H54 (cell line): ENCODE data around the gene ECHS1.
"Not testable (repeated sequence)": the region's sequence is repeated elsewhere in the genome, so short reads cannot be mapped to it uniquely, and the experiment has no call there.

Source experiments
- DNase-seq: peaks from one replicate; pipeline ENCODE4 v3.0.0; 2011; ENCODE audit warnings: low spot score, mixed read lengths; ENCODE audit not compliant: insufficient read length
- FAIRE-seq: peaks from 3 replicates; lab custom pipeline; 2011; peaks lifted over from hg19 to GRCh38; lab: Jason Lieb, UNC
- POLR2A ChIP-seq: IDR thresholded peaks from 2 replicates; pipeline ENCODE4 v1.6.1; 2011; ENCODE audit warnings: low read depth, mild to moderate bottlenecking, low read length

ECHS1 gene

DNA sequence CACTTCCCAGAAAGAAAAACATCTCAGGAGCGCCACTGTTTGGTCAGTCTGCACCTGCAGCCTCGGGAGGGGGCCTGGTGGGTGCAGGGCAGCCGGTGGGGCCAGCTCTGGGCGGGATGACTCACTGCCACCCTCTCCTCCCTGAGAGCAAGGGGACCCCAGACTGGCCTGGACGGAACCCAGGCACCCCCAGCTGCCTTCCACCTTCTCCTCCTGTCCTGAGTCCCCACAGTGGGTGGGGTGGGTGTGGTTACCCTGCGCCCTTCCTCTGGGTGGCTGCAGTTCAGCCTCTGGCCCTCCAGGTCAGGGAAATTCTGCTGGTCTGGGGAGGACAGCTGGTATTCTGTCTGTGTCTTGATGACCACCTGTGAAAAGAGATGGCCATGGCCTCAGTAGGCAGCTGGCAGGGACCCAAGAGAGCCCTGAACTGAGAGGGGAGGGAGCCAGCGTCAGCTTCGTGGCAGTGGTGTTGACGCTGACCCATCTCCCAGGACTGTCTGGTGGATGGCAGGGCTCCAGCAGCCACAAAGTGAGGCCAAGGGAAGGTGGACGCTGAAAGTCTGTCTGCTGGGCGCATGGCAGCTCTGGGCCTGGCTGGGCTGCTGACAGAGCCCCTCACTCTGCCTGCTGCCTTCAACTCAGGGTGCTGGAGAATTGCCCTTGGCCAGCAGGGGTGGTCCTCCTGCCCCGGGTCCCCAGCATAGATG, 45.4 kb downstream of the ECHS1 start:
- DNase-seq (peak; percentile 62), FAIRE-seq (no peak)
- TF ChIP-seq POLR2A, result no peak

DNA sequence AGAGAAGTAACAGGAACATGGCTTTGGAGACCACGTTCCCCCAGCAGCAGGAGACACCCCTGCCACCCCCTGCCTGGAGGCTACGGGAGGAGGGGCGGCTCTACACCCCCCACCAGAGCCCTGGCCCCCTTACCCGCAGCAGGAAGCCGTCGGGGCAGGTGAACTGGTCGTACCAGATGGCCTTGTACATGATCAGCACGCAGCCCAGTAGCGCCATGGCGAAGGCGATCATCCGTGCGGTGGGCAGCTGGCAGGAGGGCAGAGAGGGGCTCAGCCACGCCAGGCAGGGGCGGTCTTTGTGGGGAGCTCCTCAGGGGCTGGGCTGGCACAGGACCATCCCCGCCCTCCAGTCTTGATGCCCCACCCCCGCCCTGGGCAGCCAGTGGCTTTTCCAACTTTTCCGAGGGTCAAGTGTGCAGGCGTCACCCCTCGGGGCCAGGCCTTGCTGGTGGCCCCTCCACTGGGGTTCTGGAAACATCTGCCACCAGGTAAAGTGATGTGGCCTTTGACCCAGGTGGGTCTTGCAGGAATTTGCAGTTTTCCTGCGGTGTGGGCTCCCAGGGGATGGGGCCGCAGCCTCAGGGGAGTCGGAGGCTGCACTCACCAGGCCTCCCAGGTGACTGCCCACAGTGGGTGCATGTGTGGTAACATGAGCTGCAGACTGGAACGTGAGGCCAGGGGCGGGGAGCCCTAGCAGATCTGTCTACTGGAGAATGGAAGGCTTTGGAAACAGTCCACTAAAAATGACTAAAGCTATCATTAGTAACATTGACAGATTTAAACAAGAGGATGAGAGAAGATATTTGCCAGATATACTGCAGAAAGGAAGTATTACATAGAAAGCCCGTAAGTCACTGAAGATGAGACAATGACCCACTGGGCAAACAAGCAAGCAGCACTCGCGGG, 46.2 kb downstream of the ECHS1 start:
- no peak for FAIRE-seq
- DNase-seq, result peak; percentile 71
- TF ChIP-seq POLR2A, result no peak

DNA sequence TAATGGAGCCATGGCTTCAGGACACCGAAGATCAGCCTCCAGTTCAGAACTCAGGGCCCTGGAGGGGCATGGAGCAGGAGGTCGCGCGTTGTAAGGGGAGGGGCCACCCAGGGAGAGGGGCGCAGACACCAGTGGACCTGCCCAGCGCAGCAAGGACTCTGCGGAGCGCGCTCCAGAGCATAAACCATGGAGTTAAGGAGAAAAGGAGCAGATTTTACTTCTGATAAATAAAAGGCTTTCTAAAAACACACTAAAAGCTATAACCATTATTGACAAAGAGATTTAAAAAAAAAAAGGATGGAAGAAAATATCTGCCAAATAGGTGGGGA, 47.0 kb downstream of the ECHS1 start:
- DNase-seq, result no peak
- FAIRE-seq, result no peak
- TF ChIP-seq POLR2A, result no peak

DNA sequence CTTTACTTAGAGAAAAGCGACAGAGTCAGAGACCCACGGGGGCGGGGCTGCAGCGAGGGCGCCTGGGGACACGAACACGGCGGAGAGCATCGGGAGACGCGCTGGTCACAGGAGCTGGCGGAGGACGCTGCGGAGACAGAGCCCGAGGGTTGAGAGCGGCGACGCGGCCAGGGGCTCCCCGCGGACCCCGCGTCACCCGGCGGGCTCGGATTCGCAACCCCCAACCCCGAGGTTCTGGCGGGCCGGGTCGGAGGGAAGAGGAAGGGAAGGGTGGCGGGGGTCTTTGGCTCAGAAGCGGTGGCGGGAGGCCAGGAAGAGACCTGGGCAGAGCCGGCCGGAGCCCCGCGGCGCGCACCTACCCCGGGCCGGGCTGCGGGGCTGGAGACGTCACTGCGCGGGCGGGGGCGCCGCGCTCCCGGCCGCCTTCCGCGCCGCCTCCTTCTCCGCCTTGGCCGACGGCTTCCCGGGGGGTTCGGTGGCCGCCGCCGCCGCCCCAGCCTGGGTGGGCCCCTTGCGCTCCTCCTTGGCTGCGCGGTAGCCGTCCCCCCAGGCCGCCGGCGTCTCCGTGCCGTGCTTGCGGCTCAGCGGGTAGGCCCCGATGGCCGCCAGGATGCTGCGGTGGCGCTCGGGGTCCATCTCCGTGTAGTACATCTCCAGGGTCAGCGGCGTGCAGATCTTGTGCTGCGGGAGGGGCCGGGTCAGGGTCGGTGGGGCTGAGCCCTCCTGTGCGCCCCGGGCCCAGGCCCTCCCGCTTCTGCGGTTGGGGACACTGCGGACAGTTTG, 47.5 kb downstream of the ECHS1 start:
- DNase-seq (no peak), FAIRE-seq (no peak)
- no peak for TF ChIP-seq POLR2A

DNA sequence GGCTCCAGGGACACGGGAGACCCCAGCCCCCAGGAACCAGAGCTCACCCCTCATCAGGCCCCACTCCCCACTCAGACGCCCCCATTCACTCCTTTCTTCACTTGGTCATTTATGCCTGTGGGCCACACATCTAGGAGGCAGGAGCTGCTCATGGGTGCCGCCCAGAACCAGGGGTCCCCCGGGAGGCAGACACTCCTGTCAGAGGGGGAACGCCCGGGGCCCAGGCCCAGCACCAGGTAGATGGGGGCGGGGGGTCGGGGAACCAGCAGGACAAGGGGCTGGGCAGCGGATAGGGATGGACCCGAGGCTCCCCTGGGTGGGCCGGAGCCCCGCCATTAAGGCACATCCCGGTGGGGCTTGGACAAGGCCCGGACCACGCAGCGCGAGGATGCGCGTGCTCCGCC, 48.3 kb downstream of the ECHS1 start:
- TF ChIP-seq POLR2A, result no peak
- FAIRE-seq, result no peak
- no peak for DNase-seq

DNA sequence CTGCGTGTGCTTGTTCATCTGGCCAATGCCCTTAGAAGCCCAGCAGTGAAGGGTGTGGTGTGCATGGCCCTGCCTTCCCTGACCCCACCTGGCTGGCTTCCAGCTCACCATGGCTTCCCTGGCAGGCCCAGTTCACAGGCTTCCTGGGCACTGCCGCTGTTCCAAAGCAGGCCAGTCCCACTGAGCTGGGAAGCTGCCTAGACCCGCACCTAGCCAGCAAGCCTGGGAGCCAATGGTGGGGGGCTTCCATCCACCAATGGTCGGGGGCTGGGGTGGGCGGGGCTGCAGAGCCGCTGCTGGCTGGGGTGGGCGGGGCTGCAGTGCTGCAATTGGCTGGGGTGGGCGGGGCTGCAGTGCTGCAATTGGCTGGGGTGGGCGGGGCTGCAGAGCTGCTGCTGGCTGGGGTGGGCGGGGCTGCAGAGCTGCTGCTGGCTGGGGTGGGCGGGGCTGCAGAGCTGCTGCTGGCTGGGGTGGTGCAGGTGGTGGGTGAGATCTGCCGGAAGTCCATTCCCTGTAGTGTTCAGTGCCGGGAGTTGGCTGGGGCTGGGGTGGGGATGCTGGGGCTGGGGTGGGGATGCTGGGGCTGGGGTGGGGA, 48.9 kb downstream of the ECHS1 start:
- peak; percentile 90 for DNase-seq
- no peak for FAIRE-seq
- no peak for TF ChIP-seq POLR2A

DNA sequence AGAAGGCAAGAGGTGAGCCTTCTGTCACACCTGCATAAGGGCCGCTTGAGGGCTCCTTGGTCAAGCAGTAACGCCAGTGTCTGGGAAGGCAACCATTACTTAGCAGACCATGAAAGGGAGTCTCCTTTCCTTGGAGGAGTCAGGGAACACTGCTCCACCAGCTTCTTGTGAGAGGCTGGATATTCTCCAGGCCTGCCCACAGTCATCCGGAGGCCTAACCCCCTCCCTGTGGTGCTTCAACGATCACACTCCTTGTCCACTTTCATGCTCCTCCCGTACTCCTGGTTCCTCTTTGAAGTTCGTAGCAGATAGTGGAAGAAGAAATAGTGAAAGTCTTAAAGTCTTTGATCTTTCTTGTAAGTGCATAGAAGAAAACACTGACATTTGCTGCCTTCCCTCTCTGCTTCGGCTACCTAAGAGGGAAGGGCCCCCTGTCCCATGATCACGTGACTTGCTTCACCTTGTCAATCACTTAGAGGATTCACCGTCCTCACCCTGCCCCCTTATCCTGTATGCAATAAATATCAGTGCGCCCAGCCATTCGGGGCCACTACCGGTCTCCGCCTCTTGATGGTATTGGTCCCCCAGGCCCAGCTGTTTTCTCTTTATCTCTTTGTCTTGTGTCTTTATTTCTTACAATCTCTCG, 51.0 kb downstream of the ECHS1 start:
- not testable (repeated sequence) for DNase-seq, FAIRE-seq

DNA sequence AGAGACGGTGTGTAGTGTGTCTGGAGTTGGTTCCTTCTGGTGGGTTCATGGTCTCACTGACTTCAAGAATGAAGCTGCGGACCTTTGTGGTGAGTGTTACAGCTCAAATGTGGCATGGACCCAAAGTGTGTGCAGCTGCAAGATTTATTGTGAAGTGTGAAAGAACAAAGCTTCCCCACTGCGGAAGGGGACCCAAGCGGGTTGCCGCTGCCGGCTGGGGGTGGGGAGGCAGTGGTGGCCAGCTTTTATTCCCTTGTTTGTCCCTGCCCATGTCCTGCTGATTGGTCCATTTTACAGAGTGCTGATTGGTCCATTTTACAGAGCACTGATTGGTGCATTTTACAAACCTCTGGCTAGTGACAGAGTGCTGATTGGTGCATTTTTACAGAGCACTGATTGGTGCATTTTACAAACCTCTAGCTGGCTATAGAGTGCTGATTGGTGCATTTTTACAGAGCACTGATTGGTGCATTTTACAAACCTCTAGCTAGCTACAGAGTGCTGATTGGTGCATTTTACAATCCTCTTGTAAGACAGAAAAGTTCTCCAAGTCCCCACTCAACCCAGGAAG, 52.2 kb downstream of the ECHS1 start:
- not testable (repeated sequence) for DNase-seq, FAIRE-seq

DNA sequence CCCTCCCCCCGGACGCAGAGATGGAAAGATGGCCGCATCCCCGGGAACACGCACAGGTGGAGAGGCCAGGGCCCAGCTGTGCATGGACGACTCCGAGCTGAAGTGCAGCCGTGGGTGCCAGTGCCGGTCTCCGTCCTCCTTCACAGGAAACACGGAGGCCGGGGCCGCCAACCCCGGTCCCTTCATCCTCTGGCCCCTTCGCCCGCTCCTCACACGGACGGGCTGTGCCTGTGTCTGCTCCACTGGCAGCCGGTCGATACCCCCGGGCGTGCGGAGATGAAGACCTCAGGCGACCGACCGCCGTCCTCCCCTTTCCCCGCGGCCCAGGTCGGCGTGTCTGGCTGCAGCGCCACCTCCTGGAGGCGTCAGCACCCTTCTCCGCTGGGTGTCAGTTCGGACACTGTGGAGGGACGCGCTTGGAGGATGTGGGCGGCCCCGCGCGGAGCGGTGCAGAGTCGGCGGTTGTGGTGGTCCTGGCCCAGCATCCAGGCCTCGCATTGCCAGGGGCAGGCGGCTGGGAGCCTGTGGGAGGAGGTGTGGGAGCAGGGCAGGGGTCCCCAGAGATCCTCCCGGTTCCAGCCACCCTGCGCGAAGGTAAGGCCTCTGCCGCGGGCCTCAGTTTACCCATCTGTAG, 54.5 kb downstream of the ECHS1 start:
- no peak for TF ChIP-seq POLR2A
- FAIRE-seq, result no peak
- DNase-seq, result peak; percentile 52

DNA sequence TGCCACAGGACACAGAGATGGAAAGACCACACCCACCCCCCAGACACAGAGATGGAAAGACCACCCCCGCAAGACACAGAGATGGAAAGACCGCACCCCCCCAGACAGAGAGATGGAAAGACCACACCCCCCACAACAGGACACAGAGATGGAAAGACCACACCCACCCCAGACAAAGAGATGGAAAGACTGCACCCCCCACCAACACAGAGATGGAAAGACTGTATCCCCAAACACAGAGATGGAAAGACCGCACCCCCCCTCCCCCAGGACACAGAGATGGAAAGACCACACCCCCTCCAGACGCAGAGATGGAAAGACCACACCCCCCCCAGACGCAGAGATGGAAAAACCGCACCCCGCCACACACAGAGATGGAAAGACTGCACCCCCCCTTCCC, 56.4 kb downstream of the ECHS1 start:
- FAIRE-seq (no peak), DNase-seq (no peak)
- no peak for TF ChIP-seq POLR2A

DNA sequence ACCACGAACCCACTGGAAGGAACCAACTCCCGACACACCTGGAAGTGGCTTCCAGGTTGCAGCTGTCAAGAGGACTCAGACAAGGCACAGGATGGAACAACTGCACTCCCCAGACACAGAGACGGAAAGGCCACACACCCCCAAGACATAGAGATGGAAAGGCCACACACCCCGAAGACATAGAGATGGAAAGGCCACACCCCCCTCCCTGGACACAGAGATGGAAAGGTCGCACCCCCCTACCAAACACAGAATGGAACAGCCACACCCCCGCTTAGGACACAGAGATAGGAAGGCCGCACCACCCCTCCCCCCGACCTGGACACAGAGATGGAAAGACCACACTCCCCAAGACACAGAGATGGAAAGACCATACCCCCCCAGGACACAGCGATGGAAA, 56.9 kb downstream of the ECHS1 start:
- DNase-seq, result no peak
- FAIRE-seq, result no peak
- TF ChIP-seq POLR2A, result no peak

DNA sequence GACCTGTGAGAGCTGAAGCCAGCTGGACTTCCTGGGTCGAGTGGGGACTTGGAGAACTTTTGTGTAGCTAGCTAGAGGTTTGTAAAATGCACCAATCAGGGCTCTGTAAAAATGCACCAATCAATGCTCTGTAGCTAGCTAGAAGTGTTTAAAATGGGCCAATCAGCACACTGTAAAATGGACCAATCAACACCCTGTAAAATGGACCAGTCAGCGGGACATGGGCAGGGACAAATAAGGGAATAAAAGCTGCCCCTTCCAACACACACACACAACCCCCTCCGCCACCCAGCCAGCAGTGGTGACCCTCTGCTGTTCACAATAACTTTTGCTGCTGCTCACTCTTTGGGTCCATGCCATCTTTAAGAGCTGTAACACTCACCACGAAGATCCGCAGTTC, 57.3 kb downstream of the ECHS1 start:
- FAIRE-seq (no peak), DNase-seq (no peak)
- no peak for TF ChIP-seq POLR2A

DNA sequence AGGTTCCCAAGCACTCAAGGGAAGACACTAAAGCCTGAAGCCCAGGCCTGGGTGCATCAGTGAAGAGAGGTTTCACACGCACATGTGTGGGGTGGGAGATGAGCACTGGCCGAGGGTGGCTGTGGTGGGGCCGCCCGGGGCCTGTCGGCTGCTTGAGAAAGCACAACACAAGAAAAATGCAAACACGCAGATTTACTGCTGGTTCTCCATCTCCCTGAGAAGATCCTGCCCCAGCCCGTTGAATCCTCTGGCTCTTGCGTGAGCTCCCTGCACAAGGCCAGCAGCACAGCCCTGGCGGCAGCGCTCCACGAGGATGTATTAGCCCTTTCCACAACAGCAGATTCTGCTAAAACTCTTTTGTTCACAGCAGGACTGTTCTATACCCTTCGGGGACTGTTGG, 58.2 kb downstream of the ECHS1 start:
- no peak for FAIRE-seq

More for the DNA sequence above, 58.2 kb downstream of the ECHS1 start:
- no peak for TF ChIP-seq POLR2A
- no peak for DNase-seq
